K562 (cell line): ENCODE results near the gene ICE2.

Source experiments
- CEBPB ChIP-seq: fragments of 450-650 bp; IDR thresholded peaks from 2 replicates; pipeline ENCODE4 v1.6.1; 2016; ENCODE audit warnings: missing genetic modification characterization, missing compliant biosample characterization
- FOXA1 ChIP-seq: fragments of 450-650 bp; IDR thresholded peaks from 2 replicates; pipeline ENCODE4 v1.6.1; 2016; ENCODE audit warnings: mild to moderate bottlenecking, borderline replicate concordance
- GABPA ChIP-seq: fragments of 200-800 bp; sonication (Bioruptor generic); conservative IDR thresholded peaks from 2 replicates; pipeline ENCODE4 v1.6.1; 2016; ENCODE audit warnings: low read depth, missing genetic modification characterization, missing compliant biosample characterization
- JUNB ChIP-seq: fragments of 450-650 bp; formaldehyde crosslinking; conservative IDR thresholded peaks from 2 replicates; pipeline ENCODE4 v1.4.0; 2020; ENCODE audit warnings: mild to moderate bottlenecking
- MAX ChIP-seq: sonication (generic); formaldehyde crosslinking; IDR thresholded peaks from 2 replicates; pipeline ENCODE4 v1.9.0; 2022; ENCODE audit warnings: mild to moderate bottlenecking, missing genetic modification reagents
- MBD2 ChIP-seq: sonication (generic); IDR thresholded peaks from 2 replicates; pipeline ENCODE4 v1.6.1; 2016; ENCODE audit warnings: low read depth, borderline replicate concordance
- NFE2L1 ChIP-seq: fragments of 450-650 bp; IDR thresholded peaks from 2 replicates; pipeline ENCODE4 v1.6.1; 2016; ENCODE audit warnings: missing genetic modification characterization, low read depth, mild to moderate bottlenecking, missing compliant biosample characterization, moderate library complexity, borderline replicate concordance
- POLR2A ChIP-seq: fragments of 450-650 bp; conservative IDR thresholded peaks from 2 replicates; pipeline ENCODE4 v1.6.1; 2016
- SP1 ChIP-seq: sonication (generic); formaldehyde crosslinking; IDR thresholded peaks from 2 replicates; pipeline ENCODE4 v1.8.1; 2022; ENCODE audit warnings: mild to moderate bottlenecking, missing genetic modification reagents
- TCF7 ChIP-seq: sonication (generic); IDR thresholded peaks from 2 replicates; pipeline ENCODE4 v1.6.1; 2016; ENCODE audit warnings: antibody characterized with exemption, borderline replicate concordance
- YY1 ChIP-seq, 3 experiments: IDR thresholded peaks; 2 replicates each; pipeline ENCODE4 v1.6.1; 2011; ENCODE audit warnings: low read length in 2 of 3, mild to moderate bottlenecking in 2 of 3, moderate library complexity in 2 of 3, borderline replicate concordance in 1 of 3, control low read depth in 1 of 3, low read depth in 1 of 3; ENCODE audit not compliant: insufficient read depth in 3 of 3, insufficient replicate concordance in 2 of 3, control insufficient read depth in 1 of 3, insufficient read length in 1 of 3; ENCODE audit errors: extremely low read depth in 1 of 3
- ZFP36 ChIP-seq: fragments of 150-350 bp; IDR thresholded peaks from 2 replicates; pipeline ENCODE4 v1.6.1; 2018; ENCODE audit warnings: low read length, low read depth; ENCODE audit not compliant: partially characterized antibody
- ZNF263 ChIP-seq: sonication (generic); formaldehyde crosslinking; IDR thresholded peaks from 2 replicates; pipeline ENCODE4 v1.8.0; 2022; ENCODE audit warnings: mild to moderate bottlenecking, missing genetic modification reagents, borderline replicate concordance
- ZNF609 ChIP-seq: sonication (generic); formaldehyde crosslinking; IDR thresholded peaks from 2 replicates; pipeline ENCODE4 v1.8.1; 2023; ENCODE audit warnings: missing genetic modification reagents, mild to moderate bottlenecking, borderline replicate concordance

- no peak for TF ChIP-seq SP1 (CRISPR knock-in tag)
- TF ChIP-seq ZNF263 (CRISPR knock-in tag): no peak
- no peak for TF ChIP-seq JUNB (CRISPR knock-in tag)
- no peak for TF ChIP-seq GABPA (tag)
- TF ChIP-seq FOXA1: no peak
- no peak for TF ChIP-seq NFE2L1
- TF ChIP-seq MBD2: no peak
- no peak for TF ChIP-seq POLR2A
- no peak for TF ChIP-seq TCF7
- TF ChIP-seq YY1 (IDR thresholded peaks at IDR 0.05; ENCODE audit: borderline replicate concordance in 1 of 3, control insufficient read depth in 1 of 3, extremely low read depth in 1 of 3, insufficient read depth in 3 of 3, insufficient read length in 1 of 3, insufficient replicate concordance in 2 of 3, low read depth in 1 of 3, low read length in 2 of 3): no peak
- no peak for TF ChIP-seq ZNF609 (CRISPR knock-in tag)
- TF ChIP-seq CEBPB (tag): no peak
- TF ChIP-seq MAX (CRISPR knock-in tag): no peak
- TF ChIP-seq ZFP36: no peak
These were observed 61.8 kb downstream of the ICE2 start for GRCh38 chr15:60417112-60417511.
